MM.1S (cell line): ENCODE measurements around the gene SLC6A19.

Experiments used
- DNase-seq: peaks from one replicate; pipeline ENCODE4 v3.0.0-alpha.2; 2015
- H2AFZ ChIP-seq: fragments of 300-600 bp; sonication (generic); 2 replicates; pipeline ENCODE4 v1.6.0; 2016; ENCODE audit warnings: antibody characterized with exemption, low read length
- H3F3A ChIP-seq: fragments of 300-600 bp; sonication (generic); 2 replicates; pipeline ENCODE4 v1.6.1; 2016; ENCODE audit warnings: mild to moderate bottlenecking, antibody characterized with exemption, low read length, moderate library complexity, mixed read lengths; ENCODE audit not compliant: insufficient read depth
- H3K27ac ChIP-seq: fragments of 300-600 bp; sonication (generic); 2 replicates; pipeline ENCODE4 v1.5.1; 2016; ENCODE audit warnings: mild to moderate bottlenecking, low read length
- H3K27me3 ChIP-seq: fragments of 300-600 bp; sonication (generic); replicated peaks from 2 replicates; pipeline ENCODE4 v1.6.0; 2016; ENCODE audit warnings: low read length; ENCODE audit not compliant: insufficient read depth
- H3K36me3 ChIP-seq: fragments of 300-600 bp; sonication (generic); replicated peaks from 2 replicates; pipeline ENCODE4 v1.6.1; 2016; ENCODE audit warnings: mild to moderate bottlenecking, low read length, mixed read lengths; ENCODE audit not compliant: insufficient read depth
- H3K4me1 ChIP-seq: fragments of 300-600 bp; sonication (generic); 2 replicates; pipeline ENCODE4 v1.6.1; 2016; ENCODE audit warnings: low read length, mixed read lengths
- H3K4me2 ChIP-seq: fragments of 300-600 bp; sonication (generic); 2 replicates; pipeline ENCODE4 v1.6.0; 2016; ENCODE audit warnings: low read depth, low read length
- H3K4me3 ChIP-seq: fragments of 300-600 bp; sonication (generic); 2 replicates; pipeline ENCODE4 v1.5.1; 2016; ENCODE audit warnings: low read length, mixed read lengths
- H3K79me2 ChIP-seq: fragments of 300-600 bp; sonication (generic); 2 replicates; pipeline ENCODE4 v1.6.1; 2016; ENCODE audit warnings: mixed run types, low read length, mixed read lengths
- H3K9ac ChIP-seq: fragments of 300-600 bp; sonication (generic); 2 replicates; pipeline ENCODE4 v1.6.1; 2016; ENCODE audit warnings: low read length, mixed read lengths
- H3K9me2 ChIP-seq: fragments of 300-600 bp; sonication (generic); replicated peaks from 2 replicates; pipeline ENCODE4 v1.6.1; 2016; ENCODE audit warnings: mild to moderate bottlenecking, low read length, mixed read lengths; ENCODE audit not compliant: insufficient read depth
- H3K9me3 ChIP-seq: fragments of 300-600 bp; sonication (generic); replicated peaks from 2 replicates; pipeline ENCODE4 v1.6.1; 2016; ENCODE audit warnings: mild to moderate bottlenecking, low read length, mixed read lengths; ENCODE audit not compliant: insufficient read depth
- H4K20me1 ChIP-seq: fragments of 300-600 bp; sonication (generic); 2 replicates; pipeline ENCODE4 v1.6.1; 2016; ENCODE audit warnings: mild to moderate bottlenecking, low read length, moderate library complexity, mixed read lengths; ENCODE audit not compliant: insufficient read depth
- EZH2 ChIP-seq: fragments of 300-600 bp; sonication (generic); optimal IDR thresholded peaks from 2 replicates; pipeline ENCODE3; 2017; ENCODE audit warnings: low read depth, mild to moderate bottlenecking, antibody characterized with exemption, low read length, mixed read lengths
- EZH2phosphoT487 ChIP-seq: fragments of 300-600 bp; sonication (generic); IDR thresholded peaks from 2 replicates; pipeline ENCODE4 v1.6.1; 2018; ENCODE audit warnings: antibody characterized with exemption, low read length
- TF ChIP-seq, protein P1 (sequence below): fragments of 300-600 bp; sonication (generic); IDR thresholded peaks from 2 replicates; pipeline ENCODE4 v1.5.1; 2016; ENCODE audit warnings: antibody characterized with exemption, low read length, mixed read lengths

SLC6A19 gene

DNA sequence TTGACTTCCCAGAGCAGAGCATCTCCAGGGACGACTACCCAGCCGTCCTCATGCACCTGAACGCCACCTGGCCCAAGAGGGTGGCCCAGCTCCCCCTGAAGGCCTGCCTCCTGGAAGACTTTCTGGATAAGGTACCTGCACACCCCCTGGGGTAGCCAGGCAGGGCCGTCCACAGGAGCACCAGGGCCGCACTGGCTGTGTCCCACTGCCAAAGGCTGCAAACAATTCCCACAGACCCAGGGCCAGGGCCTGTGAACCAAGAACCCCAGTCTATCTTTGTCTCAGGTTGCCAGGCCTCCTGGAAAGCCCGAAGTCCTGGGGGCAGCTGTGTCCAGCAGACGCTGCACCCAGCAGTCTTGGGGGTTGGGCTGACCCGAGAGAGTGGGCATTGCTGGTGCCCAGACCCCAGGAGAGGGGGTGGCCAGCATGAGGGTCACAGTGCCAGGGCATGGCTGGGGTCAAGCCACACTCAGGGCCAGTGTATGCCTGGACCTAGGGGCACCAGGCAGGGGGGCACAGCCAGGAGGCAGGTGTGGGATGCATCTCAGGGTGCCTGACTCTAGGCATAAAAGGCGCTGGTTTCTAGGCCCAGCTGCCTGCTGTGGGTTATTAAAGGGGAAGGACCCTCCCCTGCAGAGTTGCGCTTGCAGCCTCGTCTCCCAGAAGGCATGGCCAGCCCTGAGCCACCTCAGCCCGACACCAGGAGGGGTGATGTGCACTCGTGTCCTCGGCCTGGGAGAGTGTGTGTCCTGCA is 41.5 kb downstream of the SLC6A19 start:
- Histone ChIP-seq H4K20me1 (no peaks in the 10 kb centered on the region), H3K36me3 (no peaks in the 10 kb centered on the region), H3K79me2 (no peaks in the 10 kb centered on the region), H3K9me3 (no peaks in the 10 kb centered on the region), H3K4me2 (no peak overlapping the region), H3K4me1 (no peaks in the 10 kb centered on the region), H3K27me3 (peaks cover 23% of the 10 kb centered on the region; the same call in 1 of the 2 replicates), H3F3A (no peaks in the 10 kb centered on the region), H3K9me2 (no peaks in the 10 kb centered on the region), H3K4me3 (no peak overlapping the region), H3K9ac (no peak overlapping the region), H3K27ac (no peak overlapping the region), H2AFZ (no peak overlapping the region)
- TF ChIP-seq, protein P1, sequence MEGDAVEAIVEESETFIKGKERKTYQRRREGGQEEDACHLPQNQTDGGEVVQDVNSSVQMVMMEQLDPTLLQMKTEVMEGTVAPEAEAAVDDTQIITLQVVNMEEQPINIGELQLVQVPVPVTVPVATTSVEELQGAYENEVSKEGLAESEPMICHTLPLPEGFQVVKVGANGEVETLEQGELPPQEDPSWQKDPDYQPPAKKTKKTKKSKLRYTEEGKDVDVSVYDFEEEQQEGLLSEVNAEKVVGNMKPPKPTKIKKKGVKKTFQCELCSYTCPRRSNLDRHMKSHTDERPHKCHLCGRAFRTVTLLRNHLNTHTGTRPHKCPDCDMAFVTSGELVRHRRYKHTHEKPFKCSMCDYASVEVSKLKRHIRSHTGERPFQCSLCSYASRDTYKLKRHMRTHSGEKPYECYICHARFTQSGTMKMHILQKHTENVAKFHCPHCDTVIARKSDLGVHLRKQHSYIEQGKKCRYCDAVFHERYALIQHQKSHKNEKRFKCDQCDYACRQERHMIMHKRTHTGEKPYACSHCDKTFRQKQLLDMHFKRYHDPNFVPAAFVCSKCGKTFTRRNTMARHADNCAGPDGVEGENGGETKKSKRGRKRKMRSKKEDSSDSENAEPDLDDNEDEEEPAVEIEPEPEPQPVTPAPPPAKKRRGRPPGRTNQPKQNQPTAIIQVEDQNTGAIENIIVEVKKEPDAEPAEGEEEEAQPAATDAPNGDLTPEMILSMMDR = no peak
- no peak for TF ChIP-seq EZH2
- DNase-seq = no peak

DNA sequence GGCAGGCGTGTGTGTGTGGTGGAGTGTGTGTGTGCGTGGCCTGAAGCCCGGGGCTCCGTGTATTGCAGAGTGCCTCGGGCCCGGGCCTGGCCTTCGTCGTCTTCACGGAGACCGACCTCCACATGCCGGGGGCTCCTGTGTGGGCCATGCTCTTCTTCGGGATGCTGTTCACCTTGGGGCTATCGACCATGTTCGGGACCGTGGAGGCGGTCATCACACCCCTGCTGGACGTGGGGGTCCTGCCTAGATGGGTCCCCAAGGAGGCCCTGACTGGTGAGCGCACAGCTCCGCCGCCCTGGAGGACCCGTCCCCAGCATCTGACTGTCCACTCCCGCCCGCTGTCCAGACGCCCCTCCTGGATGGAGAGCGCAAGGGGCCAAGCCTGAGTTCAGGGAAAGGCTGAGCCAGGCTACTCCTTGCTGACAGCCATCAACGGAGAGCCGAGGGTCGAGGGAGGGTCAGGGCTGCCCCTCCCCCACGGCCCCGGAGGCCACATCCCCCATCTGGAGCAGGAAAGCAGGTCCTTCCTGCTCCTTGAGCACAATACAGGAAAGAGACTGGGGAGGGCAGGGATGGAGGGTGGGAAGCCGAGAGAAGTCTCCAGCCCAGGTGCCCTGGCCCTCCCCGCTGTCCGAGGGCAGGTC is 42.2 kb downstream of the SLC6A19 start:
- H4K20me1 ChIP-seq = no peaks in the 10 kb centered on the region
- H3K36me3 ChIP-seq = no peaks in the 10 kb centered on the region
- peaks cover 23% of the 10 kb centered on the region; the same call in 1 of the 2 replicates for H3K27me3 ChIP-seq
- H3K9me3 ChIP-seq = no peaks in the 10 kb centered on the region
- H3K9me2 ChIP-seq = no peaks in the 10 kb centered on the region
- no peak overlapping the region for H3K4me3 ChIP-seq
- no peak for DNase-seq
- H3K4me2 ChIP-seq = no peak overlapping the region
- H3K79me2 ChIP-seq = no peaks in the 10 kb centered on the region
- no peaks in the 10 kb centered on the region for H3F3A ChIP-seq
- no peak overlapping the region for H3K27ac ChIP-seq
- TF ChIP-seq, protein P1 = no peak
- TF ChIP-seq EZH2 (no peak), EZH2phosphoT487 (no peak)
- no peak overlapping the region for H2AFZ ChIP-seq
- H3K9ac ChIP-seq = no peak overlapping the region
- H3K4me1 ChIP-seq = no peaks in the 10 kb centered on the region

DNA sequence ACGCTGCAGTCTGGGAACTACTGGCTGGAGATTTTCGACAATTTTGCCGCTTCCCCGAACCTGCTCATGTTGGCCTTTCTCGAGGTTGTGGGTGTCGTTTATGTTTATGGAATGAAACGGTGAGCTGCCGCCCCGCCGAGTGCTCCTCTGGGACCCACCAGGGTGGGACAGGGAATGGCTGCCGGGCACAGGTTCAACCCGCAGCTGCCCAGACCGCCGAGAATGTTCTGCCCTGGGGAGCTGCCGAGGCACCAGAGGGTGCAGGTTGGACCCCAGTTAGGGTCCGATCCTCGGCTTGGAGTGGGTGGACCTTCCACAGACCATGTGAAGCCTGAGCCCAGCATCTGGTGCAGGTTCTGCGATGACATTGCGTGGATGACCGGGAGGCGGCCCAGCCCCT is 42.9 kb downstream of the SLC6A19 start:
- TF ChIP-seq, protein P1 = no peak
- no peak for TF ChIP-seq EZH2
- no peak for TF ChIP-seq EZH2phosphoT487
- Histone ChIP-seq H3F3A (no peaks in the 10 kb centered on the region), H3K4me1 (no peaks in the 10 kb centered on the region), H3K4me3 (no peak overlapping the region), H3K27me3 (peaks cover 23% of the 10 kb centered on the region; the same call in 1 of the 2 replicates), H4K20me1 (no peaks in the 10 kb centered on the region), H3K9me2 (no peaks in the 10 kb centered on the region), H2AFZ (no peak overlapping the region), H3K36me3 (no peaks in the 10 kb centered on the region), H3K27ac (no peak overlapping the region), H3K9me3 (no peaks in the 10 kb centered on the region), H3K79me2 (no peaks in the 10 kb centered on the region), H3K9ac (no peak overlapping the region), H3K4me2 (no peak overlapping the region)
- DNase-seq = no peak
